RKO (cell line): ENCODE measurements around the gene FRMD1.

Experiments
- DNase-seq: peaks from one replicate; pipeline ENCODE4 v3.0.0-alpha.2; 2016; ENCODE audit warnings: low spot score

FRMD1 gene

GRCh38 chr6:168111911-168112310 is 32.9 kb upstream of the FRMD1 start:
- no peak for DNase-seq

DNA sequence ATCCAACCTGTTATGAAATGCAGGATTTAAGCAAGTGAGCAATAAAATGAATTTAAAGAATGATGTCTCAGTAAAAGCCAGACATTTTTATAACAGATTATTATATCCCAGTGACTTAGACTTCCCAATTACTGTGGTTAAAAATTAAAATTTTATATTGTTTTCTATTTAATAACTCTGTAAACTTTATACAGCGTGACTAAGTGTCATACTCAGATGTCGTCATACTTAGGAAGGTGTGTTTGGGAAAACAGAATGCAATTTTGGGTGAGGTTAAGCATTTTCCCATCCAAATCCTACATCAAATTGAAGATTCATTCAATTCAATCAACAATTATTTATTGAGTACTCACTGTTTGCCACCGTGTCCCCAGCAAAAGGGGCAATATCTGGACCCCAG is 31.4 kb upstream of the FRMD1 start:
- DNase-seq: no peak

- DNase-seq: no peak
Measured at GRCh38 chr6:168109171-168109570, 30.2 kb upstream of the FRMD1 start.

DNA sequence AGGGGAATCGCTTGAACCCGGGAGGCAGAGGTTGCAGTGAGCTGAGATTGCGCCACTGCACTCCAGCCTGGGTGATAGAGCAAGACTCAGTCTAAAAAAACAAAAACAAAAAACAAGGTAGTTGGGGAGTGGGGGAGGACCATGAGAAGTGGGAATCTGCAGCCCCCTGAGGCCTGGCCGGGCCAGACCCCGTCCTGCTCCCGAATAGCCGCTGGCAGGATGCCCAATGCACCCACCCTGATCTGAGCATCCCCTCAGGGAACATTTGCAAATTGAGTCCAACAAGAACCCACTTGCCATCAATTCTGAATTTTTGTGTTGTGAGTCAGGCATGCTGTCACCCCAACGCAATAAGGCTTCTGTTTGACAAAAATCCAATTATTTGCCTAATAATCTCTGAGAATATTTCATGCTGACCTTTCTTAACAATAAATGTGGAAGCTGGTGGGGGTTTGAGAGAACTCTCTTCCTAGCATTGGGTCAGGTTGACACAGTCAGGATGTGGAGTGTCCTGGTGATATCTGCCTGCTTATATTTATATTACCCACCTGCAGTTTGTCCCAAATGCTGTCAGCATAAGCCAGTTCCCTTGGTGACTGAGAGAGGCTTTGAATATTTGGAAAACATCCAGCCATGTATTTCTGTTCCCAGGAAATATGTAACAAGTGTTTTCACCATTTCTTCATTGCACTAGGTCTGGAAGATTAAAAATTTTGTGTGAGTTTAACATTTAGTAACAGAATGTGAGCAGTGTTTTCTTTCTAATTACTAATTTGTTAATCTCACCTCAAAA is 28.4 kb upstream of the FRMD1 start:
- no peak for DNase-seq

- no peak for DNase-seq
Measured at GRCh38 chr6:168106633-168107005, 27.6 kb upstream of the FRMD1 start.

- no peak for DNase-seq
Measured at GRCh38 chr6:168105813-168106632, 27.0 kb upstream of the FRMD1 start.

GRCh38 chr6:168104636-168105035 is 25.6 kb upstream of the FRMD1 start:
- no peak for DNase-seq

GRCh38 chr6:168103050-168103830 is 24.2 kb upstream of the FRMD1 start:
- DNase-seq: no peak

DNA sequence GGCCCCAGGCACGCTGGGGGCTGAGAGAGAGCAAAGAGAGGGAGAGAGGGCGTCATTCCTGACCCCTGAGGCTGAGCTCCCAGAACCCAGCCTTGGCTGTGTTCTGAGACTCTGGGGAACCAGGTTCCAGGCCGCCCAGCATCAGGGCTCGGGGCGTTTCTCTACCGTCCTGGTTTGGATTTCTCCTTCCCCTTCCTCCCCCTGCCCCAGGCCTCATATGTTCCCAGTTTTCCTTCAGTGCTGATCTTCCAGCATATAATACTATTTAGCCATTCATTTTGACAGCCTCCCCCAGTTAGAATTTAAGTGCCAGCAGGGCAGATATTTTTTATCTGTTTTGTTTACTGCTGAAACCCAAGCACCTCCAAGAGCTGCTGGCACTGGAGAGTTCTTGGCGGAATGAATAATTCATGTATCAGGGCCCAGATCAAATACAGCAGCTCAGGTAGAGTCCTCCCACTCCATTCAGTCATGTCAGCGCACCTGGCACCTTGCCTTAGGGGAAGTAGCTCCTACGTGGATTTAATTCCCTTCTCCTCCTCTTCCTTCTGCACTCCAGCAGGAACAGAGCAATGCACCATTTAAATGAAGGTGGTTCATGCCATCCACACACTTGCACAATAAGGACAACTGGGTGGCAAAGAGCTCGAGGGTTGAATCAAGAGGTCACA is 23.4 kb upstream of the FRMD1 start:
- DNase-seq: no peak

- no peak for DNase-seq
Measured at GRCh38 chr6:168101590-168102314, 22.7 kb upstream of the FRMD1 start.

- no peak for DNase-seq
Measured at GRCh38 chr6:168100803-168101589, 22.0 kb upstream of the FRMD1 start.

GRCh38 chr6:168100011-168100802 is 21.2 kb upstream of the FRMD1 start:
- no peak for DNase-seq

GRCh38 chr6:168099201-168100010 is 20.4 kb upstream of the FRMD1 start:
- no peak for DNase-seq

GRCh38 chr6:168098431-168098861 is 19.4 kb upstream of the FRMD1 start:
- DNase-seq: no peak

- DNase-seq: no peak
Measured at GRCh38 chr6:168097621-168098430, 18.8 kb upstream of the FRMD1 start.

- DNase-seq: no peak
Measured at GRCh38 chr6:168097221-168097620, 18.2 kb upstream of the FRMD1 start.

GRCh38 chr6:168096271-168096764 is 17.3 kb upstream of the FRMD1 start:
- no peak for DNase-seq
